22Rv1 (cell line): ENCODE data around the gene PKD2L2.
"Not testable (repeated sequence)": the region's sequence is repeated elsewhere in the genome, so short reads cannot be mapped to it uniquely, and the experiment has no call there.

Source experiments
- H3K27ac ChIP-seq: fragments of 450-650 bp; 2 replicates; pipeline ENCODE4 v1.5.1; 2017
- CTCF ChIP-seq: fragments of 450-650 bp; IDR thresholded peaks from 2 replicates; pipeline ENCODE4 v1.5.1; 2017; ENCODE audit warnings: mild to moderate bottlenecking
- ZFX ChIP-seq: fragments of 450-650 bp; IDR thresholded peaks from 2 replicates; pipeline ENCODE4 v1.6.1; 2017; ENCODE audit warnings: antibody characterized with exemption, borderline replicate concordance

The PKD2L2 gene

GRCh38 chr5:137935190-137935589, 45.9 kb downstream of the PKD2L2 start:
- no peak overlapping the region for H3K27ac ChIP-seq
- no peak for TF ChIP-seq CTCF
- TF ChIP-seq ZFX, result no peak

- TF ChIP-seq ZFX (no peak), CTCF (no peak)
- no peak overlapping the region for H3K27ac ChIP-seq
These were observed 46.4 kb downstream of the PKD2L2 start for GRCh38 chr5:137935694-137936093.

- TF ChIP-seq ZFX (no peak), CTCF (no peak)
- no peak overlapping the region for H3K27ac ChIP-seq
These were observed 48.9 kb downstream of the PKD2L2 start for GRCh38 chr5:137937994-137938750.

GRCh38 chr5:137938751-137939143, 49.5 kb downstream of the PKD2L2 start:
- no peak overlapping the region for H3K27ac ChIP-seq
- no peak for TF ChIP-seq ZFX
- TF ChIP-seq CTCF, result no peak

- H3K27ac ChIP-seq, result no peak overlapping the region
- TF ChIP-seq ZFX, result no peak
- no peak for TF ChIP-seq CTCF
These were observed 50.1 kb downstream of the PKD2L2 start for GRCh38 chr5:137939331-137939730.

- not testable (repeated sequence) for H3K27ac ChIP-seq
These were observed 55.0 kb downstream of the PKD2L2 start for GRCh38 chr5:137944280-137944679.

GRCh38 chr5:137945825-137946224, 56.6 kb downstream of the PKD2L2 start:
- no peak overlapping the region for H3K27ac ChIP-seq
- TF ChIP-seq CTCF (no peak), ZFX (no peak)
